ENCODE measurements around the gene ZNF821. TPM values are rescaled to one million over a fixed set of nuclear protein-coding genes. Genes with fewer than 3 reads are reported as not detected.

Gene ZNF821
- total and polyA plus RNA-seq, 10 of the 15 experiments (the other 5 are each of a cell fraction or from before 2014, with no cell fraction given): 0.82 to 9.9 (median 6.8) TPM

DNA sequence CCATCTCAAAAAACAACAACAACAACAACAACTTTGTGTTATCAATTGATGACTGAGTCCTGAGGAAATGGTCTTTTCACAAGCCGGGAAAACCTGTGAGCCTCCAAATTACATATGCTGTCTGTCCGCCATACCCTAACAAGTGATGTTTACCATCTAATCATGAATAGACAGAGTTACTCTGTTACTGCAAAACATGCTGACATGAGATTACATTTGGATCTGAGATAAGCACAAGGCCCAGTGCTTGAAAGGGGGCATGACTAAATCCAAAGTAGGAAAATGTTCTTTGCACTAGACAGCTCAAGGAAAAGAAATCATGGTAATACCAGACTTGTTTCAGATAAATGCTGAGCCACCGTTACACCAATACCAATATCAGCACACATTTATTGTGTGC lies 46.8 kb downstream of the ZNF821 start:
- 100% methylated on average over 3 of the region's 3 CpGs for WGBS (ENCODE audit: insufficient coverage, insufficient replicate concordance, low lambda C conversion rate, missing lambda C conversion rate)
- RAD21 ChIA-PET (ENCODE audit: unreplicated experiment): no interaction called here
- in situ Hi-C loops (cut with MboI): no loop called here
- H4K20me1 ChIP-seq (ENCODE audit: control insufficient read depth, insufficient read depth): no peaks in the 10 kb centered on the region
- FAIRE-seq (no peak), DNase-seq (ENCODE audit: low read depth, low spot score) (no peak), ATAC-seq (no peak)
- no peaks in the 10 kb centered on the region for H3K9me3 ChIP-seq (replicated peaks; ENCODE audit: control insufficient read depth, insufficient read depth, low read length)
- H3K9ac ChIP-seq (ENCODE audit: control insufficient read depth, insufficient read depth, low read length): no peak overlapping the region
- no peak overlapping the region for H3K4me3 ChIP-seq
- TF ChIP-seq EGR1 (IDR thresholded peaks at IDR 0.05; ENCODE audit: borderline replicate concordance in 1 of 2, low read depth in 2 of 2, low read length in 2 of 2) (no peak), ZNF217 (IDR thresholded peaks at IDR 0.05) (no peak), YY1 (IDR thresholded peaks at IDR 0.05; ENCODE audit: low read depth, low read length) (no peak), ZNF274 (IDR thresholded peaks at IDR 0.05; ENCODE audit: insufficient read depth, insufficient read length) (no peak), FOXK2 (IDR thresholded peaks at IDR 0.05) (no peak), JUND (IDR thresholded peaks at IDR 0.05; ENCODE audit: low read depth, low read length) (no peak)
- TF ChIP-seq, protein P1, sequence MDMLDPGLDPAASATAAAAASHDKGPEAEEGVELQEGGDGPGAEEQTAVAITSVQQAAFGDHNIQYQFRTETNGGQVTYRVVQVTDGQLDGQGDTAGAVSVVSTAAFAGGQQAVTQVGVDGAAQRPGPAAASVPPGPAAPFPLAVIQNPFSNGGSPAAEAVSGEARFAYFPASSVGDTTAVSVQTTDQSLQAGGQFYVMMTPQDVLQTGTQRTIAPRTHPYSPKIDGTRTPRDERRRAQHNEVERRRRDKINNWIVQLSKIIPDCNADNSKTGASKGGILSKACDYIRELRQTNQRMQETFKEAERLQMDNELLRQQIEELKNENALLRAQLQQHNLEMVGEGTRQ (IDR thresholded peaks at IDR 0.05; ENCODE audit: borderline replicate concordance, low read depth, low read length): no peak
- no peaks in the 10 kb centered on the region for H3K79me2 ChIP-seq (ENCODE audit: control insufficient read depth, insufficient read depth, low read length)
- no peaks in the 10 kb centered on the region for H3K36me3 ChIP-seq (ENCODE audit: control insufficient read depth in 2 of 2, insufficient read depth in 2 of 2, low read length in 1 of 2)
- H3K27me3 ChIP-seq (replicated peaks in 1 of 2; ENCODE audit: control insufficient read depth in 2 of 2, insufficient read depth in 2 of 2, low read length in 1 of 2): no peaks in the 10 kb centered on the region
- BruUV-seq (replicated peaks): no TSS peak
- H3K4me2 ChIP-seq (ENCODE audit: control insufficient read depth, insufficient read depth): no peak overlapping the region
- H3K27ac ChIP-seq (ENCODE audit: control insufficient read depth, insufficient read depth): no peak overlapping the region
- POLR2A ChIA-PET: interaction anchor here (1.4 kb wide), 1 partner anchor 9 kb away, joined by 3 read pairs; the partner anchor contains the start of gene ATXN1L
- CTCF ChIA-PET: no interaction called here
- SMC1A ChIA-PET (ENCODE audit: uncharacterized antibody, unreplicated experiment): no interaction called here
- no peak overlapping the region for H2AFZ ChIP-seq (ENCODE audit: control insufficient read depth, low read depth, low read length)
- intact Hi-C loops (cut with micrococcal nuclease; ENCODE audit: unreplicated experiment): no loop called here
- H3K4me1 ChIP-seq (ENCODE audit: control insufficient read depth, insufficient read depth, low read length): peaks cover 6% of the 10 kb centered on the region

DNA sequence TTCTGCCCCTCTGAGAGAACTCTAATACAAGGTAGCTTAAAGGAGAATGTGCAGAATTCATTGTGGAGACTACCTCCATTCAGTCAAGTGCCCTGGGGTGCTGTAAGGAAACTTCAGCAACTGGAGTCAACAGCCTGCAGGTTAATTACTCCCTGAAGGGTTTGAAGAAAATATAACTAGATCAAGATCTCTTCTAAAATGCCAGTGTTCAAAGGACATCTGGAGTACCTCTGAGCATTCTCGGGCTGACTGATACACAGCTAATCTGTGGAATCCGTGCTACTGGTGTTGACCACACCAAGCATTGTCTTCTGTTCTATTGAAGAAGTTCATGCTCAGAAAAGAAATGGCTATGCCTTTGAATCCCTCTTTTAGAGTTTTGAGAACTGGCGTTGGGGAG lies 49.7 kb downstream of the ZNF821 start:
- 94% methylated on average over 3 of the region's 3 CpGs for WGBS (ENCODE audit: insufficient coverage, insufficient replicate concordance, low lambda C conversion rate, missing lambda C conversion rate)
- CTCF ChIA-PET: interaction anchor here (1.6 kb wide), 1 partner anchor 8 kb away, joined by 3 read pairs; no protein-coding TSS in a partner anchor
- Histone ChIP-seq H3K4me2 (ENCODE audit: control insufficient read depth, insufficient read depth) (no peak overlapping the region), H3K27ac (ENCODE audit: control insufficient read depth, insufficient read depth) (no peak overlapping the region), H3K4me3 (no peak overlapping the region), H2AFZ (ENCODE audit: control insufficient read depth, low read depth, low read length) (no peak overlapping the region), H3K79me2 (ENCODE audit: control insufficient read depth, insufficient read depth, low read length) (no peaks in the 10 kb centered on the region), H3K9me3 (replicated peaks; ENCODE audit: control insufficient read depth, insufficient read depth, low read length) (no peaks in the 10 kb centered on the region), H3K4me1 (ENCODE audit: control insufficient read depth, insufficient read depth, low read length) (no peaks in the 10 kb centered on the region), H3K9ac (ENCODE audit: control insufficient read depth, insufficient read depth, low read length) (no peak overlapping the region), H3K36me3 (ENCODE audit: control insufficient read depth in 2 of 2, insufficient read depth in 2 of 2, low read length in 1 of 2) (no peaks in the 10 kb centered on the region), H3K27me3 (replicated peaks in 1 of 2; ENCODE audit: control insufficient read depth in 2 of 2, insufficient read depth in 2 of 2, low read length in 1 of 2) (no peaks in the 10 kb centered on the region), H4K20me1 (ENCODE audit: control insufficient read depth, insufficient read depth) (no peaks in the 10 kb centered on the region)
- no peak for FAIRE-seq
- DNase-seq (ENCODE audit: low read depth, low spot score): no peak
- intact Hi-C loops (cut with micrococcal nuclease; ENCODE audit: unreplicated experiment): no loop called here
- ATAC-seq: no peak
- no peak for TF ChIP-seq SMARCA5 (IDR thresholded peaks at IDR 0.05)
- TF ChIP-seq SRF (IDR thresholded peaks at IDR 0.05; ENCODE audit: low read depth in 2 of 2, low read length in 2 of 2): no peak
- no peak for TF ChIP-seq TCF3 (IDR thresholded peaks at IDR 0.05; ENCODE audit: borderline replicate concordance, insufficient read depth, low read depth, low read length)
- TF ChIP-seq, protein P2, sequence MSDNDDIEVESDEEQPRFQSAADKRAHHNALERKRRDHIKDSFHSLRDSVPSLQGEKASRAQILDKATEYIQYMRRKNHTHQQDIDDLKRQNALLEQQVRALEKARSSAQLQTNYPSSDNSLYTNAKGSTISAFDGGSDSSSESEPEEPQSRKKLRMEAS (IDR thresholded peaks at IDR 0.05; ENCODE audit: low read depth, low read length): no peak
- no peak for TF ChIP-seq BHLHE40 (IDR thresholded peaks at IDR 0.05; ENCODE audit: borderline replicate concordance in 1 of 2, low read depth in 2 of 2, low read length in 1 of 2)
- TF ChIP-seq MEF2B (IDR thresholded peaks at IDR 0.05; ENCODE audit: partially characterized antibody, poor library complexity, severe bottlenecking): no peak
- TF ChIP-seq, protein P3, sequence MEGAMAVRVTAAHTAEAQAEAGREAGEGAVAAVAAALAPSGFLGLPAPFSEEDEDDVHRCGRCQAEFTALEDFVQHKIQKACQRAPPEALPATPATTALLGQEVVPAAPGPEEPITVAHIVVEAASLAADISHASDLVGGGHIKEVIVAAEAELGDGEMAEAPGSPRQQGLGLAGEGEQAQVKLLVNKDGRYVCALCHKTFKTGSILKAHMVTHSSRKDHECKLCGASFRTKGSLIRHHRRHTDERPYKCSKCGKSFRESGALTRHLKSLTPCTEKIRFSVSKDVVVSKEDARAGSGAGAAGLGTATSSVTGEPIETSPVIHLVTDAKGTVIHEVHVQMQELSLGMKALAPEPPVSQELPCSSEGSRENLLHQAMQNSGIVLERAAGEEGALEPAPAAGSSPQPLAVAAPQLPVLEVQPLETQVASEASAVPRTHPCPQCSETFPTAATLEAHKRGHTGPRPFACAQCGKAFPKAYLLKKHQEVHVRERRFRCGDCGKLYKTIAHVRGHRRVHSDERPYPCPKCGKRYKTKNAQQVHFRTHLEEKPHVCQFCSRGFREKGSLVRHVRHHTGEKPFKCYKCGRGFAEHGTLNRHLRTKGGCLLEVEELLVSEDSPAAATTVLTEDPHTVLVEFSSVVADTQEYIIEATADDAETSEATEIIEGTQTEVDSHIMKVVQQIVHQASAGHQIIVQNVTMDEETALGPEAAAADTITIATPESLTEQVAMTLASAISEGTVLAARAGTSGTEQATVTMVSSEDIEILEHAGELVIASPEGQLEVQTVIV (IDR thresholded peaks at IDR 0.05; ENCODE audit: borderline replicate concordance, partially characterized antibody): no peak
- POLR2A ChIA-PET: no interaction called here
- no TSS peak for BruUV-seq (replicated peaks)
- SMC1A ChIA-PET (ENCODE audit: uncharacterized antibody, unreplicated experiment): interaction anchor here (1.0 kb wide), 1 partner anchor 17 kb away, joined by 3 read pairs; no protein-coding TSS in a partner anchor
- RAD21 ChIA-PET (ENCODE audit: unreplicated experiment): no interaction called here
- in situ Hi-C loops (cut with MboI): no loop called here

Data from GM12878 (cell line).